HG03571 (cell line): ENCODE measurements around the gene NHLRC4.

Experiments used
- ATAC-seq: cut with Tn5 transposase; IDR thresholded peaks from one replicate; pipeline ENCODE4 v1.9.1; 2021; ENCODE audit not compliant: unreplicated experiment

NHLRC4 gene

DNA sequence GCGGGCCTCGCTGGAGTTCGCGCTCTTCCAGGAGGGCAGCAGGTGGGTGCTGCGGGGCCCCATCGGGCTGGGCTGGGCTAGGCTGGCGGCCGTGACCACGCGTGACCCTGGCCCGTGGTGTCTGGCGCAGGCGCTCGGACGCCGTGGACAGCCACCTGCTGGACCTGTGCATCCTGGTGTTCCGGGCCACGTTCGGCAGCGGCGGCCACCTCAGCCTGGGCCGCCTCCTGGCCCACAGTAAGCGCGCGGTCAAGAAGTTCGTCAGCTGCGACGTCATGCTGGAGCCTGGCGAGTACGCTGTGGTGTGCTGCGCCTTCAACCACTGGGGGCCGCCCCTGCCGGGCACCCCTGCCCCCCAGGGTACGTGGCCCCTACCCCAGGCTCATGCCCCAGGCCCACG lies 14.6 kb upstream of the NHLRC4 start:
- ATAC-seq, result no peak

DNA sequence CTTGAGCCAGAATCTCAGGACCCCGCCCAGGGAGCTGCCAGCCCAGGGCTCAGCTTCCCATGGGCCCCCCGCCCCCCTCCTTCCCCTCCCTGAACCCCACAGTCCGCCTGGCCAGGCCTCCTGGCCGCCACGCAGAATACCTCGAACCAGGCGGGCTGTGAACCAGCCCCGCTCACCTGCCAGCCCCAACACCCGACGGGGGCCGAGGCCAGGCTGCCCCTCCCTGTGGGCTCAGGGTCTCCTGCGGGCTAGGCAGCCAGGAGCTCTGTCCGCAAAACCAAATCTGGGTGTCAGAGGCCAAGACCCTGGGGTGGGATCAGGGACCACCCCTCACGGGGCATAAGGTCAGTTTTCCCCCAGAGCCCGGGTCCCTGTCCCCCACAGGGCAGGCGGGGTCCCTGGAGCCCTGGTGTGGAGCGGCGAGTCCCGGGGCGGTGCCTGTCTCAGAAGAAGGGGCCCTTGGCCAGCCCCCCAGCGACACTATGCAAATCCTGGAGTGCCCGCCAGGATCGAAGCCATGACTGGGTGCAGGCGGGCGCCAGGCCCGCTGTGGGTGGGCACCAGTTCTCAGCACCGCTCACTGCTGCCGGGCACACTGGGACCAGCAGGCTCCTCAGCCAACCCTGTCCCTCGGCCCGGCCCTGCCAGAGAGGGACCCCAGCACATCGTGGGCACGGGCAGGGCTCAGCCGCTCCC lies 13.1 kb upstream of the NHLRC4 start:
- no peak for ATAC-seq

DNA sequence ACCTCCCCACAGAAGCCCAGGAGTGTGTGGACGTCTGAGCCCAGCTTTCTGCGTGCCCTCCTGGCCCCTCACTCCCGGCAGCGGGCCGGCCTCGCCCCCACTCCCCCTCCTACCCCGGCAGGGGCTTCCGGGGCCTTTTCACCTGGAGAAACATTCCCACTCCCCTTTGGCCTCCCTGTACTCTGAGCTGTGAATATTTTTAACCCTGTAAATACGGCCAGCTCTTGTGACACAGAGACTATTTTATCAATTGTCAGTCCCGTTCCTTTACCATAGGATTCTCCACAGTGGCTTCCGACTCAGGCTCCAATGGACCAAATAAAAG lies 12.5 kb upstream of the NHLRC4 start:
- no peak for ATAC-seq

DNA sequence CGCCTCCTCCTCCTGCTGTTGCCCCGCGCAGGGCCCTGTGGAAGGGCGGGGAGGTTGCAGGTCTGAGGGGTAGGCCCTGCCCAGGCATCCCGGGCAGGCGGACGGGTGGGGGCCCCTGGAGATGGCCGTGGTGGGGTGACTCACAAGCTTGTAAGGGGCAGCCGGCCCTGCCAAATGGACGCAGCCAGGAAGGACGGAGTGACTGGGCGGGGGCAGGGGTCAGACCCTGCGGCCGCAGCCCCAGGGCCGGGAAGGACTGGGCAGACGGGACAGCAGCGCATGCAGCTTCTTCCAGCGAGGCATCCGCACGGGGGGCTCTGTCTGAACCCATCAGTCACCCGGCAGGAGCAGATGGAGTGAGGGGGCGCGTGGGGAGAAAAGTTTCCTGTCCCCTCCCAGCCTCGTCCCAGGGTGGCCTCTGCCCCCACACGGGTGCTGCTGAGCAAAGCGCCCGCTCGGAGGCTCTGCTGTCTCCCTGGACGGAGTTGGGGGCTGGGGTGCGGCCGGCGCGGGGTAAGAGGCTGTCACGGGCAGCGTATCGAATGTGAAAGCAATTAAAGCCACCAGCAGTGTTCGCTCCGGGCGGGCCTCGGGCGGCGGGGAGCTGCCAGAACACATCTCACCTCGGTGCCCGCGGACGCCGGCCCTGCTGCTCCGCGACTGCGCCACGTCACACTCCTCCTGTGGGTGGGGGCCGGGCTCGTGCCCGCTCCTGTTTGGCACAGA lies 12.0 kb upstream of the NHLRC4 start:
- no peak for ATAC-seq

DNA sequence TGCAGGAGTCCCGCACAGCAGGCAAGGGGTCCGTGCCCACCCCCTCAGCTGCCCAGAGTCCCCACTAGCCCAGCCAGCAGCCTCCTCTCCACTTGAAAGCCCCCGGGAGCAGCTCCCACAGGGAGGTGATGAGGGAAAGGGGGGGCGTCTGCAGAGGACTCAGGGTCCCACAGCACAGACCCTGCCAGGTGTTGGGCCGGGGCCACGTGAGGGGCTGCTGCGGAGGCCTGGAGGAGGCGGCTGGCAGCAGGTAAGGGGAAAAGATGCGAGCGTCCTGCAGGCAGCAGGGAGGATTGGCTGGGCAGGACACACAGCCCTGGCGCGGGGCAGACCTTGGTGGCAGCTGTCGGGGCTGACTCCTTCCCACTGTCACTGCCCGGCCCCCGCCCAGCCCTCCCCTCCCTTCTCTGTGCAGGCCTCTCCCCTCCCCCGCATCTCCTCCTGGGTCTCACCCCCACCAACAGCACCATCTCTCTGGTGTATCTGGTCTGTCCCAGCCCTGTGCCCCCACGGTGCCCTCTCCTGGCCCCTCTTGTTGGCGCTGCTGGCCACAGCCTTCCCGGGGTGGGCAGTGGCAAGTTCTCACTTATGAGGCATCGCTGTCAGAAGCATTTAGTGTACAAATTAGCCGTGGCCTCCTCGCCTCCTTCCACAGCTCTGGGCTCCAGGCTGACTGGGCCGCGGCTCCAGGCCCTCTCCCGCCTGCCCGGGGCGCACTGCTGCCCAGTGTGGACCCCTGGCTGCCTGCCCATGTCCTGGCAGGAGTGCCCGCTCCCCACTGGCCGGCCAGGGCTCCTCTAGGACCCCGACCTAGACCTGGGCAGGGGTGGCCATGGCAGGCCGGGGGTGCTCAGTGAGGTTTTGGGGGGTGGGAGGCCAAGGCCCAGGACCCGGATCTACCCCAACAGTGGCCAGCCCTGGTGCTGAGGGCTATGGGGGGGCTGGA lies 11.0 kb upstream of the NHLRC4 start:
- ATAC-seq, result no peak

DNA sequence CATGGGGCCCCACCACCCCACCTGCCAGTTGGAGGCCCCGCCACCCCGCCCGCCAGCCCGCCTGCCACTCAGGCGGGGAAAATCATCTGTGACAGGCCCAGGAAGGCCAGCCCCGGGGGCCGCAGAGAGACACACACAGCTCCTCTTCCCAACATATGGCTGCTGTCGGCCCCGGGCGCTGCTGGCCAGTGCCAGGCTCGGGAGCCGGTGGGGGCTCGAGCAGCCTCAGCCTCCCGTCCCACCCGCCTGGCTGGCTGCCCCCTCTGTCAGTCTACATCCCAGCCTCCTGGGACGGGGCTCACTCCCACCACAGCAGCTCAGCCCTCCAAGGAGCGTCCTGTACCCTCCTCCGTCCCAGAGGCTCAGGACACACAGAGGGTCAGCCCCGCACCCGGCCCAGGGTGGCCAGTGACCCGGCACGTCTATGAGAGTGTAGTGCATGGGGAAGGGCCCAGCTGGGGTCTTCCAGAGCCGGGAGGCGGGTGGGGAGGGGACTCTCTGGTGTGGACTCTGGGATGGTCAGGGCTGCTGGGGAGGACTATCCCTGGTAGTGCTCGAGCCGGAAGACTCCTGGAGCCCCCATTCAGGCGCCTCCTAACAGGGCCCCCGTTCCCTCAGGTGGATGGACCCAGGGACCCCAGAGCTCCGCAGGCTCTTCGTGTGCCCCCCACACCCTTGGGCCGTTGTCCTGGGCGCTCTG lies 10.2 kb upstream of the NHLRC4 start:
- ATAC-seq, result no peak

DNA sequence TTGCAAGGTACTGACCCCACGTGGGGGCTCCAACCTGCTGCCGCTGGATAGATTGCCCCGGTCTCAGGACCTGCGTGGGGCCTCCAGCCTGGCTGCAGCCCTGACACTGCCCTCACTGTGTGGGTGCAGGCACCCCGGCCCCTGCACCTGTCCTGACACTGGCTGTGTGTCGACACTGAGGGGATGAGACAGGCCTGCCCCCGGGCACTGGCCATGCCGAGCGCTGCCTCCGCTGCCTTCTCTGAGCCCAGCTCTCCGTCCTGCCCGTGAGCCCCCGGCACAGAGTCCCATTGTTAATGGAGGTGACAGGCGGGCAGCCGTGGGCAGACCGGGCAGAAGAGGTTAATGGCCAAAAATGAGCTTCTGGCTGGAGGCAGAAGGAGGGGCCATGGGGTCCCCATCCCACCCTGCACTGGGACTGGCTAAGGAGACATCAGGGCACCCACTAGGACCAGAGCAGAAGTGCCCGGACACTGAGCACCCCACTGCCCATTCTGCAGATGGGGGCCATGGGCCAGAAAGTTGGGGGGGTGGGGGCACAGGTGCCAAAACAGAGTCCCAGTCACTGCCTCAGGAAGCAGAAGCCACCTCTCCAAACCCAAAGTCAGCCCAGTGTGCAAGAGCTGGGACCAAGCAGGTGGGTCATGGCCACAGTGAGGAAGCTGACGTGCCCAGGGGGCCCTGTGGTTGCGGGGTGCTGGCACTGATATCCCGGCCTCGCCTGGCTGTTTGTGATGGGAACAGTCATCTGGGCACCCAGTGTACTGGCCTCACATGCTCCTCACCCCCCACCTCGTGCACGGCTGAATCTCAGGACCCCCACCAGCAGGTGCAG lies 9.1 kb upstream of the NHLRC4 start:
- ATAC-seq, result no peak

DNA sequence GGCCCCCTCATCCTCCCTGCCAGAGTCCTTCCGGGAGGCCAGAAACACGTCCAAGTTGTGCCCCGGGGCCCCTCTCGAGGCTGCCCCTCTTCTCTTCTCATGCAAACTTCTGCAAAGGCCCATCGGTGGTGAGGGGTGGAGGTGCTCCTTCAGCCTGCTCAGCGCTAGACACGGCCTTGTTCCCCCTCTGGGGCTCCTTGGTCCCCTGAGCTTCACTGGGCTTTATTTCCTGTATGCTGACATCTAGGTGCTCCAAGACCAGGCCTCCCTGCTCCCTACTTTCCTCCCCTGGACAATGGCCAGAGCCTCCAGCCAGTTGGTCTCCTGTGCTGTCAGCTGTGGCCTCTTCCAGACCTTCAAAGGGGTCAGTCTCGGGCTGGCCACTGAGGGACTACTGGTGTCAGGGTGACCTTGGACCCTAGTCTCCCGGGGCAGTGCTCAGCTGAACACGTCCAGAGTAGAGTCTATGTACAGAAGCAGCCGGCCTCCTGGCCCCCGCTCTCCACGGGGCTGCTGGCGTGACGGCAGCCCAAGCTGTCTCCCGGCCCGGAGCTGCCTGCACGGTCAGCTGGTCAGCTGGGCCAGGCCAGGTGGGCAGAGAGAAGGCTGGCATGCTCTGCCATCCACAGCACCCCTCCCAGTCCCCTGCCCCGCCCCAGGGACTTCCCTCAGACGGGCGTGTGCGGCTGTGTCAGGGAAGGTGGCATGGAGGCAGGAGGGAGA lies 8.3 kb upstream of the NHLRC4 start:
- ATAC-seq, result no peak

DNA sequence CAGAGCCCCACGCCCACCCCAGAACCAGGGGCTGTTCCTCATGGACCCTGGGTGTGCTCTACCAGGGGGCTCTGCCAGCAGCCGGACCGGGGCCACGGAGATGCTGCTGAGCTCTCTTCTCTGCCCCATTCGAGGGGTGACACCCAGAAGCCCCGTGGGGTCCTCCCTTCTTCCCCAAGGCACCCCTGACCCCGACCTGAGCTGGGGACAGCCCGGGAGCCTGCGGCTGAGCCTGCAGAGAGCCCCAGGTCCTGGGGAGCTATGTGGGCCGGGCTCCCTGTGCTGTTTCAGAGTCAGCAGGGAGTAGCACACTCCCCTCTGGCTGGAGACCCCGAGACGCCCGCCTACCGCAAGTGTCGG lies 7.8 kb upstream of the NHLRC4 start:
- no peak for ATAC-seq

DNA sequence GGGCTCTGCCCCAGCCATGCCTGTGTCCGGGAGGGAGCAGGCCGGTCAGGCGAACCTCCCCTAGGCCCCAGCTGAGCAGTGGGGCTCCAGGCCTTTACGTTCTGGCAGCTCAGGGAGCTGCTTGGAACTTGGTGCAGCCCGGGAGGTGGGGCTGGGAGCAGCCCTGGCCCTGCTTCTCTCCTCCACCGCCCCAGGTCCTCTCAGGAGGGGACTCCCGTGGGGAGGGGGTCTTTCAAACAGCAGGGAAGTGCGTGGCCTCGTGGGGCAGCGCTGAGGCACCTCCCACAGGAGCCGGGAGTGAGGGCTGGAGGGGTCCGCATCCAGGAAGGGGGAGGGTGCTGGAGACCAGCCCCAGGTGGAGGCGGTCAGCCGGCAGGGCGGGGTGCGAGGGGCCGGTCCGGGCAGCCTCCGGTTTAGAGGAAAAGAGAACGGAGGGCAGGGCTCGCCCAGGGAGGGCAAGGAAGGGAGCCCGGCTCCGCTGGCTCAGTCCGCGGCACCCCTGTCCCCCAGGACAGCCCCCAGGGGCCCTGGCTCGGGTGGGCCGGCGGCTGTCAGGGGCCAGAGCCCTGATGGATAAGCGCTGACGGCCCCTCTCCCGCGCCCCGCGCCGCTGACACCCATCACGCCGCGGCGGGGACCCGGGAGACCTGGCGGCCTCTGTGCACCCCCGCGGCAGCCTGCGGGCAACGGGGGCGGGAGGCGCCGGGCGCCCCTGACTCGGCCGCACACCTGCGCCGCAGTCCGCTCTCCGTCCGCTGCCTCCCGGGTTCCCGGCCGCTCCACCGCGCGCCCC lies 7.2 kb upstream of the NHLRC4 start:
- no peak for ATAC-seq

DNA sequence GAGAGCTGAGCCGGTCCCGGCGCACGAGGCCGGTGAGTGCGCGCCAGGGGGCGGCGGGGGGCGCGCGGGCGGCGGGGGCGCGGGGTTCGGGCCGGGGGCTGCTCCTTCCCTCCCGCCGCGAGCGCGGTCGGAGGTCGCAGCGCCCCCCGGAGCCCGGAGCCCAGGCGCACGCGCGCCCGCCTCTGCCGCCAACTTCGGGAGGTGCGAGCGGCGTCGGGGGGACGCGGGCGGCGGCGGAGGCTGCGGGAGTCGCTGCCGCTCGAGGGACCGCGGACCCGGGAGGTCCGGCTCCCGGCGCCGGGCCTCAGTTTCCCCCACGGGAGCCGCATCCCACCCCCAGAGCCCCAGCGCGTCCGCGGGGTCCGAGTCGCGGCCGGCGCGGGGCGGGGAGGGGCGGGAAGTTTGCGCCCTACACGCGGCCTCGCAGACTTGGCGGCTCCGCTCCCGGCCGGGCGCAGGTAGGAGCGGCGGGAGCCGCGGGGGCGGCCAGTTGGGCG lies 6.6 kb upstream of the NHLRC4 start, which contains the start of gene PRR35:
Gene PRR35, plus strand, starts transcription at position 191 of the 497 bp plus-strand sequence. CDS start 2,901 bp downstream, outside the sequence.
- ATAC-seq, result no peak

DNA sequence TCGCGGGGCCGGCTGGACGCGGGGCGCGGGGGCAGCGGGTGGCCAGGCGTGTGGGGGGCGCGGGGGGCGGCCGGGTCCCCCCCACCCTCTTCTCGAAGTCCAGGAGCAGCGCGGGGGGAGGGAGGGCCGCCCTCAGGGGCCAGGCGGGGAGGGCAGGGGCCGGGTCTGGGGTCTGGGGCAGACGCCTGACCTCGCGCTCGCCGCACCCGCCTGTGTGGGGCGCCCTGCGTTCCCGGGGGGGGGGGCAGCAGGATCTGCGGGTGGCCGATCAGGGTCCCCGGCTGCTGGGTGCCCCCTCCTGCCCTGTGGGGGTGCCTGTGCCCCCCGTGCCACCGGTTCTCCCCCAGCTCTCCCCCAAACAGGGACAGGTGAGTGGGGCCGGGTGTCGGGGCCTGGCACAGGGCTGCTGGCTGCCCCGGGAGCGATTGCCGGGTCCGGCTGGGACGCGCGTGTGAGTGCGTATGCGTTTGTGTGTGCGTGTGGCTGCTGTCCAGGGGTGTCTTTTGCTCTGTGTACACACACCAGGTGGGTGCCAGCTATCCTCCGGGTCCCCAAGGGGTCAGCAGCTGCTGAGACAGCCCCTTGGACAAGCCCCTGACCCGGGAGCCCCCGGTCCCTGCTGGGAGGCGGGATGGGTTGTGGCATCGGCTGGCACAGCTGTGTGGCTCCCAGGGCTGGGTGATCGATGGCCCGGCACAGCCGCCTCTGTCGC lies 5.9 kb upstream of the NHLRC4 start:
- no peak for ATAC-seq

DNA sequence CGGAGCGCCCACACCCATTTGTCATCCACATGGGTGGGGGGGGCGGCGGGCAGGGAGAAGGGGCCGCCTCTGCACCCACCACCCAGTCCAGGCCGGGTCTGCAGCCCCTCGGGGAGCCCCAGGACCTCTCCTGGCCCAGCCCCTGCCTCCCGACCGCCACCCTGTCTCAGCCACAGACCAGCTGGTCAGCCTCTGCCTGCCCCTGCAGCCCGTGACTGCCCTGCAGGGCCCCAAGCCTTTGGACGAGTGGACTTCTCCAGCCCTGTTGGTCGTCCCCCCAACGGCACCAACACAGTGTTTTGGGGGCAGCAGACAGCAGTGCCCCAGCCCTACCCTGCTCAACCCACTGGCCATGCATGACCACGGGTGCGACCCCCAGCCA lies 5.4 kb upstream of the NHLRC4 start:
- ATAC-seq, result no peak

DNA sequence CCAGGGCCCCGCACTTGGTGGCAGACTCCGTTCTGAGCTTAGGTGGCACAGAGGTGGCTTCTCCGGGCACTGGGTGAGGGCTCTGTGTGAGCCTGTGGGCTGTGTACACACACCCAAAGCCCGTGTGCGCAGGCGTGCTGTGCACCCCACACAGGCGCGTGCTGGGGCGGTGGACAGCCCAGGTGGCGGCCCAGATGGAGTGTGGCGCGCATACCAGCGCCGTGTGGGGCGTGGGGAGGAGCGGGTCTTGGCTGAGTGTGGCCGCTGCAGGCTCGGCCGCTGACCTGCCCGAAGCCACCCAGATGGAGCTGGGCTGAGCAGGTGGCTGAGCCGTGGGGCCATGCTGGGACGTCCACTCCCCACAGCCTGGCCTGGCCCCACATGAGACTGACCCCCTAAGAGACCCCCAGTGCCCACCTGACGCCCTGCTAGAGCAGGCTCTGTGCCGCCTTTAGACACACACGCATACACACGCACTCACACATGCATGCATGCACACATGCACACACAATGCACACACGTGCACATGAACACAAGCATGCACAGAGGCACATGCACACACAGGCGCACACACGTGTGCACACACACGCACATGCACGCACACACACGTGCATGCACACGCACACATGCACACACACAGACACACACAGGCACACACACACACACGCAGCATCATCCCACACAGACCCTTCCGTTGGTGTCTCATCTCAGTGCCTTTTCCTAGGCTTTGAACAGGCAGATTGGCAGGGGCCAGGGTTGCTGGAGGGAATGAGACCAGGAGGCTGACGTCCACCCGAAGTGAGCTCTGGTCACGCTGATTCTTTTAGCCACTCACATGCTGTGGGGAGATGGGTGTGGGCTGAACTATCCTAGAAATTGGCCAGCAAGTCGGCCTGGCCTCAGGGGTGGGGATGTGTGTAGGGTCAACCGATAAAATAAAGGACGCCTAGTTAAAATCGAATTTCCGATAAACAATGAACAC lies 4.6 kb upstream of the NHLRC4 start:
- ATAC-seq, result no peak

DNA sequence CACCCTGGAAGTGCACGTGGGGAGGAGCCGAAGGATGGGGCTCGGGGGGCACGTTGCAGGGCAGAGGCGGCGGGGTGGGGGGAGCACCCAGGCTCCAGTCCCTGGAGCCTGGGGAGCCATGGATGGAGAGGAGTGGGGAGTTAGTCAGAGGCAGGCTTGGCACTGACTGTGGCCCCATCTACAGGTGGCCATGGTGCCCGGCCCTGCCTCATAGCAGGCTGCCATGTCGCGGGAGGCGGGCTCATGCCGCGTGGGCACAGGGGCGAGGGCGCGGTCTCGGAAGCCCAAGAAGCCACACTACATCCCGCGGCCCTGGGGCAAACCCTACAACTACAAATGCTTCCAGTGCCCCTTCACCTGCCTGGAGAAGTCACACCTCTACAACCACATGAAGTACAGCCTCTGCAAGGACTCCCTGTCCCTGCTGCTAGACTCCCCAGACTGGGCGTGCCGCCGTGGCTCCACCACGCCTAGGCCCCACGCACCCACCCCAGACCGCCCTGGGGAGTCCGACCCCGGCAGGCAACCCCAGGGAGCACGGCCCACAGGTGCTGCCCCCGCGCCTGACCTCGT lies 3.6 kb upstream of the NHLRC4 start:
- no peak for ATAC-seq

DNA sequence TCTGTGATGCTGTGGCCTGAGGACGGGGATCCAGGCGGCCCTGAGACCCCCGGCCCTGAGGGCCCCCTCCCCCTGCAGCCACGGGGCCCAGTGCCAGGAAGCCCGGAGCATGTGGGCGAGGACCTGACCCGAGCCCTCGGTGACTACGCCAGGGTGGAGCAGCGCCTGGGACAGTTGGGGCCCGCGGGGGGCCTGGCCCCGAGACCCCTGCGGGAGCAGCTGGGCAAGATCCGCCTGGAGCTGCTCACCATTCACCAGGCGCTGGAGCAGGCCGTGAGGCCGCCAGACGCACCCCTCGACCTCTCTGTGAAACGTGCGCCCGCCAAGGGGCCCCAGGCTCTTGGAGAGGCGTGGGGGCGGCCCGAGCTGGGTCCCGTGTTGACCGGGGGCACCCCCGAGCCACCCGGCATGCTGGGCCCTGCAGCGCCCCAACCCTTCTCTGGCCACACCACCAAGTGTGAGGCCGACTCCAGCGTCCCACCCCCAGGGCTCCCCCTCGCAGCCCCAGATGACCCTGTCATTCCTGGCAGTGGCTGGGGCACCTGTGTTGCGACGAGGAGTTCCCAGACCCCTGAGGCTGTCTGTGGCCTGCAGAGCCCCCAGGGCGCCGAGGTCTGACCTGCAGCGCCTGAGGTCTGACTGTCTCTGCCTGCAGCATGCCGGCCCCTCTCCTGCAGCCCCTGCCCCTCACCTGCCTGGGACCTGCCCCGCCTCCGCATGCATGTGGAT lies 2.0 kb upstream of the NHLRC4 start:
- ATAC-seq, result no peak
